GM12873 (cell line): ENCODE data around the gene DUSP2.

Source experiments
- CTCF ChIP-seq: IDR thresholded peaks from 2 replicates; pipeline ENCODE4 v1.5.1; 2012; ENCODE audit warnings: low read depth, mild to moderate bottlenecking, moderate library complexity, low read length, control low read depth; ENCODE audit not compliant: insufficient read depth; ENCODE audit errors: missing control alignments

Gene DUSP2

DNA sequence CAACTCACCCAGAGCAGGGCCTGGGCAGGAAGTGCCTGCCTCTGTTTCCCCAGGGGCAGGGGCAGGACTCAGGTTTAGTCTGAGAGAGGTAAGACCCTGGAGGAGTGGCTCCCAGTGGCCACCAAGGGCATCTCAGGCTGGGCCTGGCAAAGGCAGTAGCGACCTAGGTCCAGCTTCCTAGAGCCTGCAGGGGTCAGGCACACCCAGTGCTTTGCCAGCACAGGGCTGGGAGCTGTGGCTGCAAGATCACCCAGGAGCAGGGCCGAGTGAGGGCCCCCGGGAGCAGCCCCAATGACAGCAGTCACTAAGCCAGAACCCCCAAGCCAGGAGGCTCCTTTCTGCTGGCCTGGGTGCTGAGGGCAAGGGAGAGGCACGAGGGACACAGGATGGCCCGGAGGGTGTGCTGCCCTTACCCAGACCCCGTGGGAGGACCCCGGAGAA is 8.8 kb upstream of the DUSP2 start:
- peak; percentile 24 for TF ChIP-seq CTCF

DNA sequence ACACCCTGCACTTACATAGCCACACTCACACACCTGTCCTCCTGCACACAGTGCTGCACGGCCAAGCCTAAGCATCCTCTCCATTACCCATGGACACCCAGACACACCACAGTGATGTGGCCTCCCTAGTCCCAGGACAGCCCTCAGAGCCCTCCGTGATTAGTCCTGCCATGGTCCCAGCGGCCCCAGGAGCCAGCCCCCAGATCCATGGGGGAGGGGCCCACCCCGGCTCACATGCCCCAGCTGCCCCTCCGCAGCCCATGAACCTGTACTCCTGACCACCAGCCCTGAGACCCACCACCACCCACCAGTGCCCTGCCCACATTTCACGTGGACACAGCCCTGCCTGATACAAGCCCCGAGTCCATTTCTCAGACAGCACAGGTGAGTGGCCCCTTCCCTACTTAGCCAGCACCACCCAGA is 8.1 kb upstream of the DUSP2 start:
- no peak for TF ChIP-seq CTCF

- no peak for TF ChIP-seq CTCF
Measured at GRCh38 chr2:96152304-96153161, 7.3 kb upstream of the DUSP2 start.

- no peak for TF ChIP-seq CTCF
Measured at GRCh38 chr2:96151595-96152303, 6.5 kb upstream of the DUSP2 start.

- no peak for TF ChIP-seq CTCF
Measured at GRCh38 chr2:96150791-96151594, 5.8 kb upstream of the DUSP2 start.

DNA sequence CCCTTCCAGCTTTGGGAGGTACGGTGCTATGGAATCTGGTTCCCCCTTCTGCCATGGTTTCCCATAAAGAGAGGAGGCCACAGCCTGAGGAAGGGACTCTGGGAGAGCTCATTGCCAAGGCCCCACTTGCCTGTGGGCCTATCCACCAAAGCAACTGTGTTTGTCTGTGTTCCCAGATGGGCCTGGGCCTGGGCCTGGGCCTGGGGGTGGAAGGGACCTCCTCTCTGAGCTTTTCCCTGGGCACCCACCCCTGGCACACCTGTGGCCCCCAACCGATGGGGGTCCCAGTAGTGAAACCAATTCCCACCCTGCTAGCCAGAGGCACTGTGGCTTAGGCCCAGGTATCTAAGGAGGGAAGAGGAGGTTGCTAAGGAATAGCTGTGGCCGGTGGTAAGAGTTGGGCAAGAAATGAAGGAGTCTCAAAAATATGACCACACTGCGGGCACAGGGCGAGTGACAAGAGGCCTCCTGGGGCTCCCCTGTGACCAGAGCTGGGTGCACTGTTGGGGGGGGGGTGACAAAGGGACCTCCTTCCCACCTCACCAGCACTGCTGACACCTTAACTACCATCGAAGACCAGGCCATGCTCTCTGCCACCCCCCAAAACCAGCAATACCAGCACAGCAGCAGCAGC is 4.9 kb upstream of the DUSP2 start:
- TF ChIP-seq CTCF, result no peak
